GM23338 (cell line): ENCODE results near the gene CLIC5. TPM values are rescaled to one million over a fixed set of nuclear protein-coding genes. Genes with fewer than 3 reads are reported as not detected.

ENCODE experiments used
- ATAC-seq: fragments of 200-7000 bp; cut with Tn5 transposase; 3 replicates; pipeline ENCODE4 v1.9.1; 2020
- DNase-seq: peaks from one replicate; pipeline ENCODE4 v3.0.0-alpha.2; 2015; ENCODE audit warnings: low spot score
- H2AFZ ChIP-seq: fragments of 200-600 bp; sonication (generic); 2 replicates; pipeline ENCODE4 v1.8.0; 2016; ENCODE audit warnings: antibody characterized with exemption, mild to moderate bottlenecking, moderate library complexity
- H3F3A ChIP-seq: fragments of 200-600 bp; sonication (generic); replicated peaks from 2 replicates; pipeline ENCODE4 v1.8.0; 2017; ENCODE audit warnings: antibody characterized with exemption, mixed run types, low read depth
- H3K27ac ChIP-seq: fragments of 200-600 bp; sonication (generic); 2 replicates; pipeline ENCODE4 v1.6.1; 2016; ENCODE audit warnings: low read depth
- H3K27me3 ChIP-seq: fragments of 200-600 bp; sonication (generic); 2 replicates; pipeline ENCODE4 v1.8.0; 2016; ENCODE audit warnings: mild to moderate bottlenecking, mixed run types, moderate library complexity; ENCODE audit not compliant: insufficient read depth
- H3K36me3 ChIP-seq: fragments of 200-600 bp; sonication (generic); 2 replicates; pipeline ENCODE4 v1.8.0; 2016; ENCODE audit warnings: mild to moderate bottlenecking; ENCODE audit not compliant: insufficient read depth
- H3K4me1 ChIP-seq: fragments of 200-600 bp; sonication (generic); 2 replicates; pipeline ENCODE4 v1.8.0; 2016; ENCODE audit warnings: mild to moderate bottlenecking, moderate library complexity; ENCODE audit not compliant: insufficient read depth
- H3K4me2 ChIP-seq: fragments of 200-600 bp; sonication (generic); 2 replicates; pipeline ENCODE4 v1.7.1; 2017; ENCODE audit warnings: mixed run types
- H3K4me3 ChIP-seq: fragments of 200-600 bp; sonication (generic); 2 replicates; pipeline ENCODE4 v1.6.1; 2016; ENCODE audit warnings: mixed run types
- H3K79me2 ChIP-seq: fragments of 200-600 bp; sonication (generic); replicated peaks from 2 replicates; pipeline ENCODE4 v1.8.0; 2017; ENCODE audit warnings: mild to moderate bottlenecking; ENCODE audit not compliant: insufficient read depth
- H3K9me2 ChIP-seq: fragments of 200-600 bp; sonication (generic); 2 replicates; pipeline ENCODE4 v1.8.0; 2017; ENCODE audit not compliant: insufficient read depth
- H4K20me1 ChIP-seq: fragments of 200-600 bp; sonication (generic); replicated peaks from 2 replicates; pipeline ENCODE4 v1.8.0; 2017; ENCODE audit warnings: mild to moderate bottlenecking; ENCODE audit not compliant: insufficient read depth
- H3K27ac Mint-ChIP-seq: 2 replicates; pipeline ENCODE4 v1.8.0; 2020; ENCODE audit warnings: inconsistent platforms, mild to moderate bottlenecking, moderate library complexity, mixed read lengths
- H3K27me3 Mint-ChIP-seq: 3 replicates; pipeline ENCODE4 v1.8.0; 2022; ENCODE audit warnings: low read depth, mild to moderate bottlenecking, moderate library complexity, mixed read lengths, inconsistent platforms; ENCODE audit not compliant: insufficient read depth, poor library complexity
- H3K36me3 Mint-ChIP-seq: 3 replicates; pipeline ENCODE4 v1.8.0; 2021; ENCODE audit warnings: low read depth, mild to moderate bottlenecking, inconsistent platforms, moderate library complexity, mixed read lengths
- H3K4me1 Mint-ChIP-seq: 3 replicates; pipeline ENCODE4 v1.8.0; 2020; ENCODE audit warnings: mild to moderate bottlenecking, inconsistent platforms, mixed read lengths
- H3K4me3 Mint-ChIP-seq: 3 replicates; pipeline ENCODE4 v1.8.0; 2021; ENCODE audit warnings: moderate library complexity, mild to moderate bottlenecking, inconsistent platforms, mixed read lengths
- H3K9me3 Mint-ChIP-seq: 3 replicates; pipeline ENCODE4 v1.8.0; 2020; ENCODE audit warnings: moderate library complexity, mild to moderate bottlenecking, inconsistent platforms, mixed read lengths
- ETS1 ChIP-seq: IDR thresholded peaks from 2 replicates; pipeline ENCODE4 v1.6.1; 2016; ENCODE audit warnings: antibody characterized with exemption
- EZH2phosphoT487 ChIP-seq: fragments of 200-600 bp; sonication (generic); IDR thresholded peaks from one replicate; pipeline ENCODE4 v1.8.1; 2018; ENCODE audit warnings: antibody characterized with exemption; ENCODE audit not compliant: unreplicated experiment
- JUNB ChIP-seq: IDR thresholded peaks from one replicate; pipeline ENCODE4 v1.6.1; 2016; ENCODE audit warnings: antibody characterized with exemption; ENCODE audit not compliant: unreplicated experiment
- REST ChIP-seq: IDR thresholded peaks from one replicate; pipeline ENCODE4 v1.6.1; 2018; ENCODE audit warnings: antibody characterized with exemption; ENCODE audit not compliant: unreplicated experiment
- STAT1 ChIP-seq: IDR thresholded peaks from one replicate; pipeline ENCODE4 v1.6.1; 2016; ENCODE audit warnings: antibody characterized with exemption; ENCODE audit not compliant: unreplicated experiment
- polyA plus RNA-seq: library from polyadenylated mRNA; unstranded; fragments of >200 nt; fragmentation: Nextera tagmentation; extraction: Ambion mirVana; gene quantifications from 2 replicates; pipeline ENCODE4 v1.2.1, GENCODE V29; 2016
- total RNA-seq: library from RNA; depleted of rRNA; stranded (reverse); fragments of >200 nt; shearing (Covaris generic); gene quantifications from 2 replicates; pipeline ENCODE4 v1.2.3, GENCODE V29; 2014

CLIC5 gene
- total and polyA plus RNA-seq, 2 experiments from 2014 or later = 0.08 TPM; not detected in 1

- H3K9me3 Mint-ChIP-seq = no peaks in the 10 kb centered on the region; the same call in 2 of the 3 replicates
- H3K79me2 ChIP-seq = no peaks in the 10 kb centered on the region
- no peak for ATAC-seq
Observed at GRCh38 chr6:45898941-45899682, 116.5 kb downstream of the CLIC5 start.

More at GRCh38 chr6:45898941-45899682, 116.5 kb downstream of the CLIC5 start:
- H3K27ac Mint-ChIP-seq = no peak overlapping the region
- Histone ChIP-seq H3K4me1 (peaks cover 28% of the 10 kb centered on the region), H3K4me3 (no peak overlapping the region), H3K9me2 (peaks cover 11% of the 10 kb centered on the region), H3K36me3 (no peaks in the 10 kb centered on the region), H3K4me2 (peak overlapping the region; percentile 33; the same call in 1 of the 2 replicates), H2AFZ (peak overlapping the region; percentile 61; the same call in 1 of the 2 replicates), H3F3A (no peaks in the 10 kb centered on the region), H4K20me1 (no peaks in the 10 kb centered on the region), H3K27ac (no peak overlapping the region), H3K27me3 (no peaks in the 10 kb centered on the region)
- peaks cover 33% of the 10 kb centered on the region for H3K4me1 Mint-ChIP-seq
- peaks cover 5% of the 10 kb centered on the region for H3K27me3 Mint-ChIP-seq
- no peak overlapping the region for H3K4me3 Mint-ChIP-seq
- TF ChIP-seq EZH2phosphoT487 (no peak), REST (no peak), JUNB (no peak), ETS1 (no peak), STAT1 (no peak)
- peak; percentile 28 for DNase-seq
- no peaks in the 10 kb centered on the region; the same call in 2 of the 3 replicates for H3K36me3 Mint-ChIP-seq
